GM23338 (cell line): Measurements from ENCODE around the gene PAK1. TPM values are rescaled to one million over a fixed set of nuclear protein-coding genes. Genes with fewer than 3 reads are reported as not detected.

Experiments
- ATAC-seq: fragments of 200-7000 bp; cut with Tn5 transposase; 3 replicates; pipeline ENCODE4 v1.9.1; 2020
- DNase-seq: peaks from one replicate; pipeline ENCODE4 v3.0.0-alpha.2; 2015; ENCODE audit warnings: low spot score
- H2AFZ ChIP-seq: fragments of 200-600 bp; sonication (generic); 2 replicates; pipeline ENCODE4 v1.8.0; 2016; ENCODE audit warnings: antibody characterized with exemption, mild to moderate bottlenecking, moderate library complexity
- H3F3A ChIP-seq: fragments of 200-600 bp; sonication (generic); replicated peaks from 2 replicates; pipeline ENCODE4 v1.8.0; 2017; ENCODE audit warnings: antibody characterized with exemption, mixed run types, low read depth
- H3K27ac ChIP-seq: fragments of 200-600 bp; sonication (generic); 2 replicates; pipeline ENCODE4 v1.6.1; 2016; ENCODE audit warnings: low read depth
- H3K27me3 ChIP-seq: fragments of 200-600 bp; sonication (generic); 2 replicates; pipeline ENCODE4 v1.8.0; 2016; ENCODE audit warnings: mild to moderate bottlenecking, mixed run types, moderate library complexity; ENCODE audit not compliant: insufficient read depth
- H3K36me3 ChIP-seq: fragments of 200-600 bp; sonication (generic); 2 replicates; pipeline ENCODE4 v1.8.0; 2016; ENCODE audit warnings: mild to moderate bottlenecking; ENCODE audit not compliant: insufficient read depth
- H3K4me1 ChIP-seq: fragments of 200-600 bp; sonication (generic); 2 replicates; pipeline ENCODE4 v1.8.0; 2016; ENCODE audit warnings: mild to moderate bottlenecking, moderate library complexity; ENCODE audit not compliant: insufficient read depth
- H3K4me2 ChIP-seq: fragments of 200-600 bp; sonication (generic); 2 replicates; pipeline ENCODE4 v1.7.1; 2017; ENCODE audit warnings: mixed run types
- H3K4me3 ChIP-seq: fragments of 200-600 bp; sonication (generic); 2 replicates; pipeline ENCODE4 v1.6.1; 2016; ENCODE audit warnings: mixed run types
- H3K79me2 ChIP-seq: fragments of 200-600 bp; sonication (generic); replicated peaks from 2 replicates; pipeline ENCODE4 v1.8.0; 2017; ENCODE audit warnings: mild to moderate bottlenecking; ENCODE audit not compliant: insufficient read depth
- H3K9me2 ChIP-seq: fragments of 200-600 bp; sonication (generic); 2 replicates; pipeline ENCODE4 v1.8.0; 2017; ENCODE audit not compliant: insufficient read depth
- H4K20me1 ChIP-seq: fragments of 200-600 bp; sonication (generic); replicated peaks from 2 replicates; pipeline ENCODE4 v1.8.0; 2017; ENCODE audit warnings: mild to moderate bottlenecking; ENCODE audit not compliant: insufficient read depth
- H3K27ac Mint-ChIP-seq: 2 replicates; pipeline ENCODE4 v1.8.0; 2020; ENCODE audit warnings: inconsistent platforms, mild to moderate bottlenecking, moderate library complexity, mixed read lengths
- H3K27me3 Mint-ChIP-seq: 3 replicates; pipeline ENCODE4 v1.8.0; 2022; ENCODE audit warnings: low read depth, mild to moderate bottlenecking, moderate library complexity, mixed read lengths, inconsistent platforms; ENCODE audit not compliant: insufficient read depth, poor library complexity
- H3K36me3 Mint-ChIP-seq: 3 replicates; pipeline ENCODE4 v1.8.0; 2021; ENCODE audit warnings: low read depth, mild to moderate bottlenecking, inconsistent platforms, moderate library complexity, mixed read lengths
- H3K4me1 Mint-ChIP-seq: 3 replicates; pipeline ENCODE4 v1.8.0; 2020; ENCODE audit warnings: mild to moderate bottlenecking, inconsistent platforms, mixed read lengths
- H3K4me3 Mint-ChIP-seq: 3 replicates; pipeline ENCODE4 v1.8.0; 2021; ENCODE audit warnings: moderate library complexity, mild to moderate bottlenecking, inconsistent platforms, mixed read lengths
- H3K9me3 Mint-ChIP-seq: 3 replicates; pipeline ENCODE4 v1.8.0; 2020; ENCODE audit warnings: moderate library complexity, mild to moderate bottlenecking, inconsistent platforms, mixed read lengths
- CREB1 ChIP-seq: fragments of 250-450 bp; sonication (Bioruptor Pico); IDR thresholded peaks from 2 replicates; pipeline ENCODE4 v1.5.0; 2020; ENCODE audit warnings: low read depth, mild to moderate bottlenecking, moderate library complexity
- CTCF ChIP-seq, 2 experiments: fragments of 200-600 bp in 1 of 2; sonication (generic) in 1 of 2; conservative IDR thresholded peaks; 2 replicates each; pipeline versions ENCODE4 v1.5.1 to v1.6.1; 2016 to 2017; ENCODE audit warnings: antibody characterized with exemption in 2 of 2, low read depth in 2 of 2, mild to moderate bottlenecking in 2 of 2, moderate library complexity in 1 of 2
- ETS1 ChIP-seq: IDR thresholded peaks from 2 replicates; pipeline ENCODE4 v1.6.1; 2016; ENCODE audit warnings: antibody characterized with exemption
- EZH2 ChIP-seq: fragments of 200-600 bp; sonication (generic); IDR thresholded peaks from one replicate; pipeline ENCODE4 v1.8.0; 2017; ENCODE audit warnings: antibody characterized with exemption, mild to moderate bottlenecking, low read depth; ENCODE audit not compliant: unreplicated experiment
- EZH2phosphoT487 ChIP-seq: fragments of 200-600 bp; sonication (generic); IDR thresholded peaks from one replicate; pipeline ENCODE4 v1.8.1; 2018; ENCODE audit warnings: antibody characterized with exemption; ENCODE audit not compliant: unreplicated experiment
- JUNB ChIP-seq: IDR thresholded peaks from one replicate; pipeline ENCODE4 v1.6.1; 2016; ENCODE audit warnings: antibody characterized with exemption; ENCODE audit not compliant: unreplicated experiment
- NANOG ChIP-seq: IDR thresholded peaks from 2 replicates; pipeline ENCODE4 v1.6.1; 2016; ENCODE audit warnings: antibody characterized with exemption, borderline replicate concordance
- POLR2AphosphoS5 ChIP-seq: IDR thresholded peaks from 2 replicates; pipeline ENCODE4 v1.6.1; 2016; ENCODE audit warnings: antibody characterized with exemption, low read depth
- REST ChIP-seq: IDR thresholded peaks from one replicate; pipeline ENCODE4 v1.6.1; 2018; ENCODE audit warnings: antibody characterized with exemption; ENCODE audit not compliant: unreplicated experiment
- STAT1 ChIP-seq: IDR thresholded peaks from one replicate; pipeline ENCODE4 v1.6.1; 2016; ENCODE audit warnings: antibody characterized with exemption; ENCODE audit not compliant: unreplicated experiment
- ZNF114 ChIP-seq: fragments of 250-450 bp; sonication (Bioruptor Pico); IDR thresholded peaks from 2 replicates; pipeline ENCODE4 v1.5.0; 2020; ENCODE audit warnings: mild to moderate bottlenecking, moderate library complexity
- ZNF331 ChIP-seq: fragments of 250-450 bp; sonication (Bioruptor Pico); IDR thresholded peaks from 2 replicates; pipeline ENCODE4 v1.5.0; 2020; ENCODE audit warnings: low read depth, mild to moderate bottlenecking, moderate library complexity
- ZNF462 ChIP-seq: fragments of 250-450 bp; sonication (Bioruptor Pico); IDR thresholded peaks from 2 replicates; pipeline ENCODE4 v1.5.0; 2020; ENCODE audit warnings: mild to moderate bottlenecking, moderate library complexity
- polyA plus RNA-seq: library from polyadenylated mRNA; unstranded; fragments of >200 nt; fragmentation: Nextera tagmentation; extraction: Ambion mirVana; gene quantifications from 2 replicates; pipeline ENCODE4 v1.2.1, GENCODE V29; 2016
- total RNA-seq: library from RNA; depleted of rRNA; stranded (reverse); fragments of >200 nt; shearing (Covaris generic); gene quantifications from 2 replicates; pipeline ENCODE4 v1.2.3, GENCODE V29; 2014

Gene PAK1
- total and polyA plus RNA-seq, 2 experiments from 2014 or later: 102 to 175 TPM

- Histone ChIP-seq H4K20me1 (peaks cover 12% of the 10 kb centered on the region), H3K79me2 (peaks cover 6% of the 10 kb centered on the region; the same call in 1 of the 2 replicates), H3K9me2 (no peaks in the 10 kb centered on the region), H3K27ac (no peak overlapping the region), H3K4me3 (no peak overlapping the region), H2AFZ (no peak overlapping the region), H3F3A (no peaks in the 10 kb centered on the region), H3K4me1 (no peaks in the 10 kb centered on the region), H3K36me3 (peaks cover 38% of the 10 kb centered on the region), H3K4me2 (no peak overlapping the region), H3K27me3 (no peaks in the 10 kb centered on the region)
- Mint-ChIP-seq H3K36me3 (peaks cover 49% of the 10 kb centered on the region), H3K9me3 (no peaks in the 10 kb centered on the region), H3K27me3 (no peaks in the 10 kb centered on the region), H3K27ac (no peak overlapping the region), H3K4me1 (no peaks in the 10 kb centered on the region), H3K4me3 (no peak overlapping the region)
- no peak for DNase-seq
- no peak for ATAC-seq
- TF ChIP-seq ETS1 (no peak), ZNF331 (CRISPR knock-in tag) (no peak), CREB1 (CRISPR knock-in tag) (no peak), CTCF (conservative IDR thresholded peaks at IDR 0.05; ENCODE audit: low read depth in 2 of 2) (no peak), NANOG (no peak), REST (no peak), ZNF114 (CRISPR knock-in tag) (no peak), ZNF462 (CRISPR knock-in tag) (no peak), POLR2AphosphoS5 (no peak), EZH2phosphoT487 (no peak), STAT1 (no peak), EZH2 (no peak), JUNB (no peak)
Observed at GRCh38 chr11:77371646-77372045, 102.2 kb downstream of the PAK1 start.
